Liver (tissue), 9 donors: Measurements from ENCODE around the gene MORF4L1. TPM values are rescaled to one million over a fixed set of nuclear protein-coding genes. Genes with fewer than 3 reads are reported as not detected.

Experiments
- DNase-seq: peaks from one replicate; pipeline ENCODE4 v3.0.0-alpha.2; 2017; ENCODE audit warnings: low spot score
- H3K27ac ChIP-seq, 2 donors: one replicate each; pipeline ENCODE4 v1.7.0; 2013; ENCODE audit warnings: inconsistent platforms in 2 of 2, low read length in 2 of 2, control low read depth in 1 of 2, low read depth in 1 of 2, mild to moderate bottlenecking in 1 of 2
- H3K27me3 ChIP-seq, 4 donors: one replicate each; pipeline versions ENCODE4 v1.6.1 to v1.7.0; 2013; ENCODE audit warnings: low read length in 3 of 4, inconsistent platforms in 1 of 4, mild to moderate bottlenecking in 1 of 4, moderate library complexity in 1 of 4; ENCODE audit not compliant: control insufficient read depth in 4 of 4, insufficient read depth in 4 of 4
- H3K36me3 ChIP-seq, 4 donors: one replicate each; pipeline versions ENCODE4 v1.6.1 to v1.7.0; 2013; ENCODE audit warnings: low read length in 3 of 4, mild to moderate bottlenecking in 3 of 4, low read depth in 1 of 4, moderate library complexity in 1 of 4; ENCODE audit not compliant: control insufficient read depth in 4 of 4, insufficient read depth in 3 of 4
- H3K4me1 ChIP-seq, 4 donors: one replicate each; pipeline versions ENCODE4 v1.6.1 to v1.7.0; 2013; ENCODE audit warnings: low read length in 3 of 4, mild to moderate bottlenecking in 3 of 4, moderate library complexity in 1 of 4; ENCODE audit not compliant: control insufficient read depth in 4 of 4, insufficient read depth in 4 of 4
- H3K4me3 ChIP-seq, 3 donors: one replicate each; pipeline versions ENCODE4 v1.6.1 to v1.7.0; 2013; ENCODE audit warnings: low read length in 3 of 3, control low read depth in 1 of 3, low read depth in 1 of 3, mild to moderate bottlenecking in 1 of 3
- H3K9ac ChIP-seq, 2 donors: one replicate each; pipeline ENCODE4 v1.7.0; 2013; ENCODE audit warnings: low read length in 2 of 2, mild to moderate bottlenecking in 2 of 2, moderate library complexity in 2 of 2, control low read depth in 1 of 2, low read depth in 1 of 2
- H3K9me3 ChIP-seq, 4 donors: one replicate each; pipeline versions ENCODE4 v1.6.1 to v1.7.0; 2013; ENCODE audit warnings: low read length in 3 of 4; ENCODE audit not compliant: control insufficient read depth in 4 of 4
- ATF3 ChIP-seq: IDR thresholded peaks from 2 replicates; pipeline ENCODE4 v1.6.1; 2016; ENCODE audit warnings: antibody characterized with exemption
- CTCF ChIP-seq: fragments of 150-350 bp; IDR thresholded peaks from 2 replicates; pipeline ENCODE4 v1.5.1; 2017; ENCODE audit warnings: improper control_type of control experiment, low read depth, low read length; ENCODE audit not compliant: missing input control
- EGR1 ChIP-seq, 2 donors: IDR thresholded peaks; 2 replicates each; pipeline ENCODE4 v1.6.1; 2016 to 2018; ENCODE audit warnings: antibody characterized with exemption in 2 of 2, low read depth in 2 of 2
- FOXA1 ChIP-seq: IDR thresholded peaks from 2 replicates; pipeline ENCODE4 v1.6.1; 2016; ENCODE audit warnings: antibody characterized with exemption
- FOXA2 ChIP-seq: IDR thresholded peaks from 2 replicates; pipeline ENCODE4 v1.6.1; 2016; ENCODE audit warnings: antibody characterized with exemption
- GABPA ChIP-seq, 2 donors: IDR thresholded peaks in 1 of 2; conservative IDR thresholded peaks in 1 of 2; 2 replicates each; pipeline ENCODE4 v1.6.1; 2016; ENCODE audit warnings: antibody characterized with exemption in 2 of 2, mild to moderate bottlenecking in 1 of 2, moderate library complexity in 1 of 2
- HNF4A ChIP-seq, 2 donors: conservative IDR thresholded peaks; 2 replicates each; pipeline ENCODE4 v1.6.1; 2016; ENCODE audit warnings: antibody characterized with exemption in 2 of 2, mild to moderate bottlenecking in 2 of 2
- HNF4G ChIP-seq: IDR thresholded peaks from 2 replicates; pipeline ENCODE4 v1.6.1; 2016; ENCODE audit warnings: antibody characterized with exemption
- JUND ChIP-seq, 2 donors: IDR thresholded peaks; 2 replicates each; pipeline ENCODE4 v1.6.1; 2016; ENCODE audit warnings: antibody characterized with exemption in 2 of 2
- MAX ChIP-seq: IDR thresholded peaks from 2 replicates; pipeline ENCODE4 v1.6.1; 2016; ENCODE audit warnings: antibody characterized with exemption
- NR2F2 ChIP-seq: IDR thresholded peaks from 2 replicates; pipeline ENCODE4 v1.6.1; 2016; ENCODE audit warnings: antibody characterized with exemption
- RAD21 ChIP-seq, 2 donors: IDR thresholded peaks; 2 replicates each; pipeline ENCODE4 v1.6.1; 2016; ENCODE audit warnings: antibody characterized with exemption in 2 of 2, mild to moderate bottlenecking in 2 of 2
- REST ChIP-seq: IDR thresholded peaks from 2 replicates; pipeline ENCODE4 v1.6.1; 2016; ENCODE audit warnings: antibody characterized with exemption, mild to moderate bottlenecking
- RXRA ChIP-seq, 2 donors: IDR thresholded peaks; 2 replicates each; pipeline ENCODE4 v1.6.1; 2017 to 2018; ENCODE audit warnings: antibody characterized with exemption in 2 of 2, mild to moderate bottlenecking in 1 of 2
- SP1 ChIP-seq: IDR thresholded peaks from 2 replicates; pipeline ENCODE4 v1.6.1; 2018; ENCODE audit warnings: antibody characterized with exemption, mild to moderate bottlenecking
- TAF1 ChIP-seq: conservative IDR thresholded peaks from 2 replicates; pipeline ENCODE4 v1.6.1; 2016; ENCODE audit warnings: antibody characterized with exemption, mild to moderate bottlenecking
- YY1 ChIP-seq: IDR thresholded peaks from 2 replicates; pipeline ENCODE4 v1.6.1; 2016; ENCODE audit warnings: antibody characterized with exemption, mild to moderate bottlenecking
- ZBTB33 ChIP-seq: IDR thresholded peaks from 2 replicates; pipeline ENCODE4 v1.6.1; 2016; ENCODE audit warnings: antibody characterized with exemption
- WGBS: extraction: QIAGEN DNeasy Blood & Tissue Kit; methylation state at CpG from one replicate; pipeline ENCODE4 v1.1.7; 2013; 5-methylcytosine and 5-hydroxymethylcytosine counted together
- polyA plus RNA-seq, 2 donors: library from polyadenylated mRNA; stranded (reverse) in 1 of 2; unstranded in 1 of 2; fragments of 200-250 nt in 1 of 2; fragments of >200 nt in 1 of 2; fragmentation: Nextera tagmentation in 1 of 2; extraction: Ambion mirVana in 1 of 2; gene quantifications; one replicate each; pipeline versions ENCODE4 v1.2.1 to v1.2.3, GENCODE V29; 2013 to 2015
- total RNA-seq, 2 donors: library from RNA; depleted of rRNA; stranded (reverse); fragments of >200 nt; gene quantifications; one replicate each; pipeline ENCODE4 v1.2.3, GENCODE V29; 2014
- donor health status: healthy.
- donor health status: healthy.
- donor health status: healthy.
- donor health status: healthy.
- donor health status: healthy.

MORF4L1 gene
- total and polyA plus RNA-seq, 4 donors, result 67.5 to 134 (median 123) TPM

GRCh38 chr15:78880242-78880533 lies 7.5 kb downstream of the MORF4L1 start:
- no peak overlapping the region for H3K4me3 ChIP-seq
- H3K4me1 ChIP-seq, result peaks cover 20 to 56% (median 46%) of the 10 kb centered on the region in 4 donors
- no peaks in the 10 kb centered on the region for H3K9me3 ChIP-seq
- no peak for TF ChIP-seq MAX
- TF ChIP-seq REST, result no peak
- TF ChIP-seq YY1, result no peak
- DNase-seq, result no peak
- H3K27ac ChIP-seq, result peak overlapping the region; percentile 28 to 86
- H3K36me3 ChIP-seq, result peaks cover 0 to 6% (median 2%) of the 10 kb centered on the region in 4 donors
- H3K27me3 ChIP-seq, result no peaks in the 10 kb centered on the region
- H3K9ac ChIP-seq, result peak overlapping the region in 1 of 2 donors; percentile 59

GRCh38 chr15:78880813-78881212 lies 8.1 kb downstream of the MORF4L1 start:
- DNase-seq, result no peak
- H3K36me3 ChIP-seq, result peaks cover 0 to 6% (median 2%) of the 10 kb centered on the region in 4 donors
- peak overlapping the region; percentile 69 to 86 for H3K27ac ChIP-seq
- peaks cover 18 to 55% (median 49%) of the 10 kb centered on the region in 4 donors for H3K4me1 ChIP-seq
- TF ChIP-seq FOXA2, result no peak
- TF ChIP-seq YY1, result no peak
- peak; percentile 23 for TF ChIP-seq SP1
- peak; percentile 44 to 67 for TF ChIP-seq RXRA (IDR thresholded peaks at IDR 0.05)
- no peak for TF ChIP-seq RAD21 (IDR thresholded peaks at IDR 0.05)
- TF ChIP-seq FOXA1, result no peak
- peak; percentile 16 for TF ChIP-seq ATF3
- peak; percentile 78 to 84 for TF ChIP-seq HNF4A (conservative IDR thresholded peaks at IDR 0.05)
- peak; percentile 33 for TF ChIP-seq ZBTB33
- no peak for TF ChIP-seq EGR1 (IDR thresholded peaks at IDR 0.05; ENCODE audit: low read depth in 2 of 2)
- no peak for TF ChIP-seq GABPA (IDR thresholded peaks at IDR 0.05 in 1 of 2, conservative IDR thresholded peaks at IDR 0.05 in 1 of 2)
- peak; percentile 41 for TF ChIP-seq HNF4G
- TF ChIP-seq NR2F2, result no peak
- no peak for TF ChIP-seq REST
- TF ChIP-seq TAF1, result no peak
- TF ChIP-seq JUND (IDR thresholded peaks at IDR 0.05), result peak; percentile 47 to 64
- no peak for TF ChIP-seq CTCF
- no peak for TF ChIP-seq MAX
- H3K4me3 ChIP-seq, result no peak overlapping the region
- 31% methylated on average over 1 of the region's 1 CpG for WGBS
- H3K27me3 ChIP-seq, result no peaks in the 10 kb centered on the region
- no peak overlapping the region for H3K9ac ChIP-seq
- no peaks in the 10 kb centered on the region for H3K9me3 ChIP-seq
